Fibroblast of the aortic adventitia (primary cell): ENCODE data around the gene UFD1. TPM values are rescaled to one million over a fixed set of nuclear protein-coding genes. Genes with fewer than 3 reads are reported as not detected.

Experiments
- DNase-seq: peaks from one replicate; pipeline ENCODE4 v3.0.0-alpha.2; 2010; ENCODE audit warnings: low read depth
- H3K4me3 ChIP-seq: 2 replicates; pipeline ENCODE4 v1.5.1; 2011; ENCODE audit warnings: low read depth, mild to moderate bottlenecking, control low read depth, low read length, moderate library complexity
- total RNA-seq: library from RNA; depleted of rRNA; stranded (reverse); fragments of >200 nt; gene quantifications from 2 replicates; pipeline ENCODE4 v1.2.3, GENCODE V29; 2012; ENCODE audit warnings: low replicate concordance
- TF ChIP-seq, protein P1 (sequence below): IDR thresholded peaks from 2 replicates; pipeline ENCODE4 v1.5.1; 2011; ENCODE audit warnings: mild to moderate bottlenecking, low read length, control low read depth, inconsistent platforms; ENCODE audit not compliant: insufficient read depth

UFD1 gene
- total RNA-seq, 1 donor, result 70.8 TPM

DNA sequence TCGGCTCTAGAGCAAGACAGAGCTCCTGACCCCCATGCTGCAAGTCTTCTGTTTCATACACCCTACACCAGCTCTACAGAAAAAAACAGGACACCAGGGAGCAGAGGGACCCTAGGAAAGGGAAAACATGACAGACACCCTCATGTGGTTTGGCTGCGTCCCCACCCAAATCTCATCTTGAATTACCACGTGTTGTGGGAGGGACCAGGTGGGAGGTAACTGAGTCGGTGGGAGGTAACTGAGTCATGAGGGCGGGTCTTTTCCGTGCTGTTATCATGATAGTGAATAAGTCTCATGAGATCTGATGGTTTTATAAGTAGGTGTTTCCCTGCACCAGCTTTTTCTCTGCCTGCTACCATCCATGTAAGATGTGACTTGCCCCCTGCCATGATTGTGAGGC lies 24.8 kb downstream of the UFD1 start:
- DNase-seq, result no peak
- no peak overlapping the region for H3K4me3 ChIP-seq
- TF ChIP-seq, protein P1, sequence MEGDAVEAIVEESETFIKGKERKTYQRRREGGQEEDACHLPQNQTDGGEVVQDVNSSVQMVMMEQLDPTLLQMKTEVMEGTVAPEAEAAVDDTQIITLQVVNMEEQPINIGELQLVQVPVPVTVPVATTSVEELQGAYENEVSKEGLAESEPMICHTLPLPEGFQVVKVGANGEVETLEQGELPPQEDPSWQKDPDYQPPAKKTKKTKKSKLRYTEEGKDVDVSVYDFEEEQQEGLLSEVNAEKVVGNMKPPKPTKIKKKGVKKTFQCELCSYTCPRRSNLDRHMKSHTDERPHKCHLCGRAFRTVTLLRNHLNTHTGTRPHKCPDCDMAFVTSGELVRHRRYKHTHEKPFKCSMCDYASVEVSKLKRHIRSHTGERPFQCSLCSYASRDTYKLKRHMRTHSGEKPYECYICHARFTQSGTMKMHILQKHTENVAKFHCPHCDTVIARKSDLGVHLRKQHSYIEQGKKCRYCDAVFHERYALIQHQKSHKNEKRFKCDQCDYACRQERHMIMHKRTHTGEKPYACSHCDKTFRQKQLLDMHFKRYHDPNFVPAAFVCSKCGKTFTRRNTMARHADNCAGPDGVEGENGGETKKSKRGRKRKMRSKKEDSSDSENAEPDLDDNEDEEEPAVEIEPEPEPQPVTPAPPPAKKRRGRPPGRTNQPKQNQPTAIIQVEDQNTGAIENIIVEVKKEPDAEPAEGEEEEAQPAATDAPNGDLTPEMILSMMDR, result no peak

DNA sequence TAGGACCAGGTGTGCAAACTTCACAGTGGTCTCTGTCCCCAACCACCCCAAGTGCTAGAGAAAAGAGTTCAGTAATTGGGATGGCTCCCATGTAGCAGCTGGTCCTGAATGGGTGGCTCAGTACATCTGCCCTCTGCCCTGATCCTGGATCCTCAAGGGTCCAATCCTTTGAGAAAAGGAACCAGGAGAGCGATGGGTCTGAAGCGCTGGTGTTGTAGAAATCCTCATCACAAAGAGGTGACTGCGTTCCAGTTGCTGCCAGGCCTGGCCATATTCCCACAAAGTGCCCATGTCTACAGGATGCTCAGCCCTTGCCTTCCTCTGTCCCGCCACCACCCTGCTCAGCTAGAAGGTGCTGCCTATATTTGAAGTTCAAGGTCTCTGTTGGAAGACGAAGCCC lies 25.3 kb downstream of the UFD1 start:
- DNase-seq, result no peak
- no peak overlapping the region for H3K4me3 ChIP-seq
- TF ChIP-seq, protein P1, result no peak

GRCh38 chr22:19451570-19451969 lies 27.4 kb downstream of the UFD1 start:
- no peak overlapping the region for H3K4me3 ChIP-seq
- TF ChIP-seq, protein P1, result no peak
- no peak for DNase-seq

DNA sequence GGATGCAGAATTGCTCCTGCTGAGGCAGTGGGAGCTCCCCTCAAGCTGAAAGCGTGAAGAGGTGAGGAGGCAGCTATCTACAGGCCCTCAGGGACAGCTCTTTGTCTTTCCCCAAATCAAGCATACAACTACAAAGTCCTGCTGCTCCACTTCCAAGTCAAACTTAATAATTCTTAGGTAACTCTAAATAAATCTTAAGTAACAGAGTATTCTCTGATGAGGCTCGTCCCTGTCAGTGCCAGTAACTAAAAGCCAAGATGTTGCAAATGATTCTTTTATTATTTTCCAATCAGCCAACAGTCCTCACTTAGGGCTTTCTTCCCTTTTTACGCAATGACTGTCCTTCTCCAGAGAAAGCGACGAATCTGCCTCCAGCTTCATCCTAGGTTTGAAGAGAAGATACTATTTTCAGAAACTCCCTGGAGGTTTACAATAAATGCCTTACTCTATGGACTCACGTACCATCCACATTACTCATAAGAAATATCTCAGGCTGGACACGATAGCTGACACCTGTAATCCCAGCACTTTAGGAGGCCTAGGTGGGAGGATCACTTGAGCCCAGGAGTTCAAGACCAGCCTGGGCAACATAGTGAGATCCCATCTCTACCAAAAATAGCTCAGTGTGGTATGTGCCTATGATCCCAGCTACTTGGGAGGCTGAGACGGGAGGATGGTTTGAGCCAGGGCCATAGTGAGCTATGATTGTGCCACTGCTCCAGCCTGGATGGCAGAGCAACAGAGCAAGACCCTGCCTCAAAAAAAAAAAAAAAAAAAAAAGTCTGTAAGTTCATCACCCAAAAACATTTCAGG lies 28.4 kb downstream of the UFD1 start:
- no peak for DNase-seq
- TF ChIP-seq, protein P1, result no peak
- H3K4me3 ChIP-seq, result no peak overlapping the region

DNA sequence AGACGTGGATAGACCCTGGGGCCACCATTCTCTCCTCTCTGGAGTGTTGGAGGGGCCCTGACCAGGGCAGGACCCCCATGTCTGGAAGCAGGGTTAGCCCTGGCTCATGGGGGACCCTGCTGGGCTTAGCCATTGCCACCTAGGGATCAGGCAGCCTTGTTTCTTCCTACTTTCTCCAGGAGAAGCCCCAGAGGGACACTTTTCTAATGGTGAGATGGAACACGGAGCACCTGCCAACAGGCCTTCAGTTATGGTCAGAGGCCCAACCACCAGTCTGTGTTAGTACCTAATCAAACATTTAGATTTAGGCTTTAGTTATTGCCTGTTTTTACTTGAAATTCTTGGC lies 29.6 kb downstream of the UFD1 start:
- no peak for DNase-seq
- TF ChIP-seq, protein P1, result no peak

GRCh38 chr22:19448739-19449421 lies 30.1 kb downstream of the UFD1 start:
- H3K4me3 ChIP-seq, result no peak overlapping the region
- TF ChIP-seq, protein P1, result no peak
- DNase-seq, result no peak

More for the DNA sequence above, 29.6 kb downstream of the UFD1 start:
- H3K4me3 ChIP-seq, result no peak overlapping the region
